Epithelial cell of esophagus (primary cell): ENCODE measurements around the gene TAAR6.

ENCODE experiments used
- DNase-seq: peaks from one replicate; pipeline ENCODE4 v3.0.0; 2010; ENCODE audit warnings: low read depth
- H3K4me3 ChIP-seq: 2 replicates; pipeline ENCODE4 v1.5.1; 2011; ENCODE audit warnings: mild to moderate bottlenecking, low read length, control low read depth
- TF ChIP-seq, protein P1 (sequence below): IDR thresholded peaks from 2 replicates; pipeline ENCODE4 v1.5.1; 2011; ENCODE audit warnings: low read depth, mild to moderate bottlenecking, low read length, control low read depth, inconsistent platforms; ENCODE audit not compliant: insufficient read depth; ENCODE audit errors: missing control alignments

Gene TAAR6

DNA sequence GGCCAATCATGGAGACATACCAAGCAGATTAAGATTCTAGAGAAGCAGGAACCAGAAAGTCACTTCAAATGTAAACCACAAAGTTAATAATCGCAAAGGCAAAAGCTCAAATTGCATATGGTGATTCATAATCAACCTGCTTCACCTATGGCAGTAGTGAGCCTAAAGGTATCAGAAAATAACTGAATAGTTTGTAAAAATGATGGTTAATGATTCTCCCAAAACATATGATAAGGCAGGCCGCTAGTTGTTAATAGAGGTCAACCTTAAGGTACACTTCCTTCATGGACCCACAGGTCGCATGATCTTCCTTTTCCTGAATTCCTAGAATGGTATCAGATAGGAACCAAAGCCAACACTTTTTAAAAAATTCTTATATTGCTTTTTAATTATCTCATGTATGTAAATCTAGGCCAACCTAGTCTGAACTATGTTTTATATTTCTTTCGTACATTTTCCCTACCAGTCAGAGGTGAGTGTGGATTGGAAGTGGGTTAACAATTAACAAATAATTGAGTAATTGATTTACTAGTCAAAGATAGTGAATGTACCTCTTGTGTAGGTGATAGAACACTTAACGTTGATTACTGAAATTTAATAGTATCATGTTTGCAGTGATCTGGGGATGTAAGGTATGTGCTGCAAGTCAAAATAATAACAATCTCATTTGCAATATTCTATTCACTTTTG, 37.6 kb downstream of the TAAR6 start:
- TF ChIP-seq, protein P1, sequence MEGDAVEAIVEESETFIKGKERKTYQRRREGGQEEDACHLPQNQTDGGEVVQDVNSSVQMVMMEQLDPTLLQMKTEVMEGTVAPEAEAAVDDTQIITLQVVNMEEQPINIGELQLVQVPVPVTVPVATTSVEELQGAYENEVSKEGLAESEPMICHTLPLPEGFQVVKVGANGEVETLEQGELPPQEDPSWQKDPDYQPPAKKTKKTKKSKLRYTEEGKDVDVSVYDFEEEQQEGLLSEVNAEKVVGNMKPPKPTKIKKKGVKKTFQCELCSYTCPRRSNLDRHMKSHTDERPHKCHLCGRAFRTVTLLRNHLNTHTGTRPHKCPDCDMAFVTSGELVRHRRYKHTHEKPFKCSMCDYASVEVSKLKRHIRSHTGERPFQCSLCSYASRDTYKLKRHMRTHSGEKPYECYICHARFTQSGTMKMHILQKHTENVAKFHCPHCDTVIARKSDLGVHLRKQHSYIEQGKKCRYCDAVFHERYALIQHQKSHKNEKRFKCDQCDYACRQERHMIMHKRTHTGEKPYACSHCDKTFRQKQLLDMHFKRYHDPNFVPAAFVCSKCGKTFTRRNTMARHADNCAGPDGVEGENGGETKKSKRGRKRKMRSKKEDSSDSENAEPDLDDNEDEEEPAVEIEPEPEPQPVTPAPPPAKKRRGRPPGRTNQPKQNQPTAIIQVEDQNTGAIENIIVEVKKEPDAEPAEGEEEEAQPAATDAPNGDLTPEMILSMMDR, result no peak
- no peak for DNase-seq
- H3K4me3 ChIP-seq, result no peak overlapping the region

DNA sequence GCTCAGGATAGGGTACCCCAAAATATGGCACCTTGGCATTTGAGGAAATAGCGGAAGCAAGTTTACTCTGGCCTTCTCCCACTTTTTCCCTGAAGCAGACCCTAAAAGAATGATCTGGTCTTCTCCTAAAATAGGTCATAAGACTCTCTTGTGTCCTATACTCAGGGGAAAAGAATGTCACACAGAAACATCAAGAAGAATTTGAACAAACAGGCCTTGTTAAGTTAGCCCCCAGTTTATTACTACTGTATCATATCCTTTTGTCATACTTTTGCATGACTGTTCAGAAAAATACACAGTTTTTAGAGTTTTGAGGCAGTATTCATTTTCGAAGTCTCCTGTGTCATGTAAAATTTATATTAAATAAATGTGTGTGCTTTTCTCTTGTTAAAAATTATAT, 41.5 kb downstream of the TAAR6 start:
- TF ChIP-seq, protein P1, result no peak
- H3K4me3 ChIP-seq, result no peak overlapping the region
- no peak for DNase-seq

DNA sequence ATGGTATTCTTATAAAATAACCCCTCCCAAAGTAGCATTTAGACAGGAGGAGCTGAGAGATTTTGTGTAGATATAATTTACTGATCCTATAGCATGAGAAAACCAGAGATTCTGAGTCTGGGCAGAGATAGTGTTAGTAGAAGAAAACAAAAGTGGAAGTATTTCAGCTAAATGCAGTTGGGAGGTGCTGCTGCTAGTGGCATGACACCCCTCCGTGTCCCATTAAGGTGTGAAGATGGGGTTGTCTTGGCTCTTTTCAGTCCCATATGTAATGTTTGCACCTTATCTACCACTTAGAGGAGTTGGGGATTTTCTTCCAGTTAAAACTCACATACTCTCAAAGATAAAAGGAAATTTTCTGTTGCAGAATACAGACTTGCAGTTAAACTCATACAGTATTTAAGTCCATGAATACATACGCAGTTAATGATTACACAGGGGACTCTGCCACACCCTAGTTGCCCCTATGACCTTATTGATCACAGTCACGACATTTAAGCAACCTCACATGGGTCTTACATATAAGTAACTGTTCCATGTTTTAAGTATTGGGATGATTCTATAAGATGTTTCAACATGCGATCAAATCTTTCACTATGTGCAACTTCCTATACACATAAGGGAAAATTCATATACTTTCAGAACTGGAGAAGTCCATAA, 42.5 kb downstream of the TAAR6 start:
- no peak overlapping the region for H3K4me3 ChIP-seq
- no peak for DNase-seq
- TF ChIP-seq, protein P1, result no peak

DNA sequence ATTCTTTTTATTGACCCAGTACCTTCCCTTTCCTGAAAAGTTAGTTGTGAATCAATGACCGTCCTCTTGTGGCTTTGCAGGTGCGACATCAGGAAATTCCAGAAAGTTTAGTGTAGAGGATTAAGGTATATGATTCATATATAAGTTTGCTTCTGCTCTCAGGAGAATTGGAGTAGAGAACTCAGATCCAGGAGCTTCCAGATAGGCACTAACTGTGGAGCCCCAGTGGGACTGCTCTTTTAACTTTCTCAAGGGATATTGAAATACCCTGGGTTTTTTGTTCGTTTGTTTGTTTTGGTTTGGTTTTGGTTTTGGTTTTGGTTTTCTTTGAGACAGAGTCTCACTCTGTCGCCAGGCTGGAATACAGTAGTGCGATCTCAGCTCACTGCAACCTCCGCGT, 44.4 kb downstream of the TAAR6 start:
- TF ChIP-seq, protein P1, result no peak

DNA sequence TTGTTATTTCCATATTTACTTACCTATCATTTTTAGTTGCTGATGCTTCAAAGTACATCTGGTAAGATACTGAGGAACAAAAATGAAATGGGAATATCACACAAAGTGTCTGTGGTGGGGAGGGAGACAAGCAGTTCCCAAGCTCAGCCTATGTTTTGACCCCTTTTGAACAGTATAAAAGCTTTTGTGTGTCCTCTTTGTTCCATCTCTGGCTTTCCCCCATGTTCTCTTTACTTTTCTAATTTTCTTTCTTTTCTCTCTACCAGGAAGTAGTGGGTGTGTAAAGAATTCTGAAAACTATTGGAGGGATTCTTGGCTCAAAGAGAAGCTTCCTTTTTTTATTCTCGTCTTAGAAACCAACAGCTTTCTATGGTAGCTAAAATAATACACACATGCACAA, 46.6 kb downstream of the TAAR6 start:
- TF ChIP-seq, protein P1, result no peak
- no peak for DNase-seq
- no peak overlapping the region for H3K4me3 ChIP-seq

More for the DNA sequence above, 44.4 kb downstream of the TAAR6 start:
- DNase-seq, result peak; percentile 87
- no peak overlapping the region for H3K4me3 ChIP-seq
